K562 (cell line): ENCODE data around the gene NEDD9.

ENCODE experiments used
- ARNT ChIP-seq, 2 experiments: fragments of 450-650 bp; IDR thresholded peaks; 2 replicates each; pipeline ENCODE4 v1.6.1; 2016; ENCODE audit warnings: mild to moderate bottlenecking in 1 of 2
- CXXC5 ChIP-seq: fragments of 250-450 bp; sonication (Bioruptor Pico); IDR thresholded peaks from 2 replicates; pipeline ENCODE4 v1.8.0; 2022; ENCODE audit warnings: inconsistent platforms, mild to moderate bottlenecking, moderate library complexity
- FOXK1 ChIP-seq: sonication (generic); formaldehyde crosslinking; IDR thresholded peaks from 2 replicates; pipeline ENCODE4 v1.8.0; 2022; ENCODE audit warnings: missing genetic modification reagents, mild to moderate bottlenecking, borderline replicate concordance
- MAZ ChIP-seq, 2 experiments: fragments of 450-650 bp in 1 of 2; sonication (generic) in 1 of 2; formaldehyde crosslinking; IDR thresholded peaks in 1 of 2; conservative IDR thresholded peaks in 1 of 2; 2 replicates each; pipeline versions ENCODE4 v1.4.0 to v1.5.0; 2020; ENCODE audit warnings: mild to moderate bottlenecking in 1 of 2, missing genetic modification reagents in 1 of 2
- MYC ChIP-seq, 2 experiments: fragments of 250-450 bp in 1 of 2; sonication (Bioruptor Pico) in 1 of 2; IDR thresholded peaks; 2 replicates each; pipeline versions ENCODE4 v1.5.1 to v1.6.1; 2012 to 2021; ENCODE audit warnings: low read depth in 2 of 2, borderline replicate concordance in 1 of 2, improper control_type of control experiment in 1 of 2, low read length in 1 of 2, mild to moderate bottlenecking in 1 of 2, moderate library complexity in 1 of 2
- OTX1 ChIP-seq: fragments of 450-650 bp; formaldehyde crosslinking; IDR thresholded peaks from 2 replicates; pipeline ENCODE4 v1.4.0; 2022; ENCODE audit warnings: mild to moderate bottlenecking
- ZC3H8 ChIP-seq: fragments of 450-650 bp; IDR thresholded peaks from 2 replicates; pipeline ENCODE4 v1.6.1; 2017
- ZNF274 ChIP-seq: IDR thresholded peaks from 2 replicates; pipeline ENCODE4 v1.6.1; 2011; ENCODE audit warnings: low read depth, mild to moderate bottlenecking, low read length, moderate library complexity, borderline replicate concordance
- TF ChIP-seq, protein P1 (sequence below), 3 experiments: IDR thresholded peaks in 2 of 3; conservative IDR thresholded peaks in 1 of 3; 2 replicates each; pipeline ENCODE4 v1.5.1; 2011 to 2012; ENCODE audit warnings: low read length in 3 of 3, mild to moderate bottlenecking in 3 of 3, control low read depth in 2 of 3, improper control_type of control experiment in 1 of 3, inconsistent platforms in 1 of 3, low read depth in 1 of 3, mixed read lengths in 1 of 3, moderate library complexity in 1 of 3; ENCODE audit not compliant: insufficient read depth in 2 of 3

DNA sequence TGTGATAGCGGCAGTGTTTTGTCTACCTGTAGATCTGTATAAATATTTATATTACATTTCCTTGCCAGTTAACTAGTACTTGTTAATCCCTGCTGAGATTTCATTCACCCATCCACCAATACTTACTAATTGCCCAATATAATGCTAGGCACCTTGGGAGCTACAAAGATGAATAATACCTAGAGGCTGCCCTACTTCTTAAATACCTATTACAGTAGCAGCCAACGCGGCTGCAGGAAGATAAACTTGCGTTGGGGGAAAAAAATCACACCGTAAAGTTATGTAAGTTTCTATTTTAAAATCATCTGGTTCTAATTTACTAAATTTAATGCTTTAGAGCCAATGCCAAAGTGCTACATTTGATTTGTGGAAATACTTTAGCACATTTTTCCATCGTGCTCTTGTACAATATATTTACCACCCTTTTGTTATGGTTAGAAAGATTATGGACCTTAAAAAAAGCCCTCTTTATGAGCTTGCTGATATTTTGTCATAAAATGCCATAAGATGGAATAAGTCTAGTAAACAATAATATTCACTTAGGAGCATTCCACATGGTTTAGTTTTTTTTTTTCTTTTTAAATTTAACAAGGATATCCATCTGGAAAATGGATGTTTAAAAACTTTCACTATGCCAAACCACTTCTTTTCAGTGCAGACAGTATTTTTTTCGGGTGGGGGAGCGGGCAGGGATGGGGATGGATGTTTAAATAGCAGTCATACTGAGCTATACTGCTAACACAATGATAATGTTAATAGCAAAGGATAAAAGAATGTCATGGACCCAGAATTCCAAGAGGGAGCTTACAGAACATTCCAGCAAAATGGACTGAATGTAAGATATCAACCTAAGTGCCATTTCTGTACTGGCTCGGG is 13.2 kb upstream of the NEDD9 start:
- TF ChIP-seq CXXC5 (CRISPR knock-in tag) (no peak), ZNF274 (no peak), MYC (IDR thresholded peaks at IDR 0.05; ENCODE audit: low read depth, low read length) (no peak), MYC (CRISPR knock-in tag; IDR thresholded peaks at IDR 0.05; ENCODE audit: borderline replicate concordance, low read depth) (no peak), ZC3H8 (no peak), MAZ (CRISPR knock-in tag; conservative IDR thresholded peaks at IDR 0.05 in 1 of 2, IDR thresholded peaks at IDR 0.05 in 1 of 2) (no peak), ARNT (IDR thresholded peaks at IDR 0.05) (no peak), FOXK1 (no peak), OTX1 (no peak)
- TF ChIP-seq, protein P1, sequence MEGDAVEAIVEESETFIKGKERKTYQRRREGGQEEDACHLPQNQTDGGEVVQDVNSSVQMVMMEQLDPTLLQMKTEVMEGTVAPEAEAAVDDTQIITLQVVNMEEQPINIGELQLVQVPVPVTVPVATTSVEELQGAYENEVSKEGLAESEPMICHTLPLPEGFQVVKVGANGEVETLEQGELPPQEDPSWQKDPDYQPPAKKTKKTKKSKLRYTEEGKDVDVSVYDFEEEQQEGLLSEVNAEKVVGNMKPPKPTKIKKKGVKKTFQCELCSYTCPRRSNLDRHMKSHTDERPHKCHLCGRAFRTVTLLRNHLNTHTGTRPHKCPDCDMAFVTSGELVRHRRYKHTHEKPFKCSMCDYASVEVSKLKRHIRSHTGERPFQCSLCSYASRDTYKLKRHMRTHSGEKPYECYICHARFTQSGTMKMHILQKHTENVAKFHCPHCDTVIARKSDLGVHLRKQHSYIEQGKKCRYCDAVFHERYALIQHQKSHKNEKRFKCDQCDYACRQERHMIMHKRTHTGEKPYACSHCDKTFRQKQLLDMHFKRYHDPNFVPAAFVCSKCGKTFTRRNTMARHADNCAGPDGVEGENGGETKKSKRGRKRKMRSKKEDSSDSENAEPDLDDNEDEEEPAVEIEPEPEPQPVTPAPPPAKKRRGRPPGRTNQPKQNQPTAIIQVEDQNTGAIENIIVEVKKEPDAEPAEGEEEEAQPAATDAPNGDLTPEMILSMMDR (IDR thresholded peaks at IDR 0.05 in 2 of 3, conservative IDR thresholded peaks at IDR 0.05 in 1 of 3; ENCODE audit: insufficient read depth in 2 of 3, low read depth in 1 of 3, low read length in 3 of 3) = no peak
